Stimulated activated CD8-positive, alpha-beta memory T cell treated with anti-CD3 and anti-CD28 coated beads, Interleukin-15, amount 100 ng/mL, for 4 hours (primary cell): Measurements from ENCODE around the gene DEK.

Experiments
- DNase-seq, 2 donors: peaks; one replicate each; pipeline ENCODE4 v3.0.0-alpha.2; 2020; ENCODE audit warnings: low read depth in 2 of 2

Gene DEK

GRCh38 chr6:18265787-18266522, 1.6 kb upstream of the DEK start:
- no peak for DNase-seq

DNA sequence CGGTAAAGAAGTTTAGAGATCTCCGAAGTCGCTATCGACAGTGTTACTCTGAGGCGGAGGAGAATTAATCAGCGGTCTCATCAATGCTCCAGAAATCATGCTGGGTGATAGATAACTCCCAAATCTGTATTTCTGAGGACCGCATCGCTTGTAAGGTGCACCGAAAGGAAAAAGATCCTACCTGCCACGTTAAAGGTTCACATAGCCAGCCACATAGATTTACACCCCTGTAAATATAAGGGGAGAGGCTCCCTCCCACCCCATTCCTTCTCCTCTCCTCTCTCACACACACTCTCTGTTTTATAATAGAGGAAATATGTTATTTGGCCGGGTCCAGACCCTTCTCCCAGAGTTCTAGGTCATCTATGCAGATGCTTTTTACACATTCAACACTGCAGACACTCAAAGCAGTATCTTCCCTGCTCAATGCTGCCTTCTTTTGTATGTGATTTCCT, 620 bp upstream of the DEK start:
- DNase-seq = no peak

DNA sequence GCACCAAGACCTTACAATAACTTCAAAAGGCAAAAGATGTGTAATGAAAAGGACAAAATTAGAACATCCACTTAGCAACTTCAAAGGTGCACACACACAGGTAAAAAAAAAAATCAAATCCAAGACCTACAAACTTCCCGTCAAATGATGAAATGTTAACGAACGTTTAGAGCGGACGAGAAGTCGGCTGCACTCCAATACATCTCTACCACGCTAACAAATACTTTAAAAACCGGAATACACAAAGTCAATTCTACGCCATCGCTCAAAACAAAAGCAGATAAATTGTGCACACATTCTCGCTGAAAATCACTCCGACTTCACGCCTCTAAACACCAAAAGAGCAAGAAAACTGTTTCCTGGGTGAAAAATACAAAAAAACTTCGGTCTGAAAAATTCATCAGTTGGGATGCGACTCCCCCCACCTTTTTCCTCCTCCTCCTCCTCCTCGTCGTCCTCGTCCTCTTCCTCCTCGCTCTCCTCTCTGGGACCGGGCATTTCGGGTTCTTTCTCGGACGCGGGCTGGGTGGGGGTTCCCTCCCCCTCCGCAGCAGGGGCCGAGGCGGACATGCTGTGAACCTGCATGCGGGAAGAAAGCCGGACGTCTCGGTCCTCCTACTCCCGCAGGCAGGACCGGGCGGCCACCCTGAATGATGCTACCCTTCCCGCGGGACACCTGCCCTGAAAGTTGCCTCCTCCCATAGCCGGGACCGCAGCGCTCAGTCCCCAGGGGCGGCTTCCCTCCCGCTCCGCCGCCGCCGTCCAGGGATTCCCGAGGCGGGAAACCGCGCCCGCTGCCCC, 712 bp downstream of the DEK start:
- DNase-seq = no peak

- no peak for DNase-seq
Measured at GRCh38 chr6:18262702-18263417, 1.5 kb downstream of the DEK start.

GRCh38 chr6:18261877-18262276, 2.5 kb downstream of the DEK start:
- no peak for DNase-seq

DNA sequence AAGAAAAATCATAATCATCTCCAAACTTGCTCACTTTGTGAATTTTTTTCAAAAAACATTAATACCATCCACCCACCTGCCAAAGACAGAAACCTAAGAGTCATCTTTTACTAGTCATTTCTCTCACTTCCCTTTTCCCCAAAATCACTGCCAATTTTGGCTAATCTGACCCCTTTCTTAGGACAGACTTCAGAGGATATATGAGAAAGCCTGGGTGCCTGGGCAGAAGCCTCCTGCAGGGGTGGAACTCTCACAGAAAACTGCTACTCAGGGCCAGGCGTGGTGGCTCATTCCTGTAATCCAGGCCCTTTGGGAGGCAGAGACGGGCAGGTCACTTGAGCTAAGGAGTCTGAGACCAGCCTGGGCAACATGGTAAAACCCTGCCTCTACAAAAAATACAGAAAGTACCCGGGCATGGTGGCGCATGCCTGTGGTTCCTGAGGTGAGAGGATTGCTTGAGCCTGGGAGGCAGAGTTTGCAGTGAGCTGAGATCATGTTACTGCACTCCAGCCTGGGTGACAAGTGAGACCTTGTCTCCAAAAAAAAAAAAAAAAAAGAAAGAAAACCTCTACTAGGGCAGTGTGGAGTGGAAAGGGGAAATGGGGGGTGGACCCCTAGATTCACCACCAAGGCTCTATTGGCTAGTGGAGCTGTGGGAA, 3.8 kb downstream of the DEK start:
- no peak for DNase-seq

DNA sequence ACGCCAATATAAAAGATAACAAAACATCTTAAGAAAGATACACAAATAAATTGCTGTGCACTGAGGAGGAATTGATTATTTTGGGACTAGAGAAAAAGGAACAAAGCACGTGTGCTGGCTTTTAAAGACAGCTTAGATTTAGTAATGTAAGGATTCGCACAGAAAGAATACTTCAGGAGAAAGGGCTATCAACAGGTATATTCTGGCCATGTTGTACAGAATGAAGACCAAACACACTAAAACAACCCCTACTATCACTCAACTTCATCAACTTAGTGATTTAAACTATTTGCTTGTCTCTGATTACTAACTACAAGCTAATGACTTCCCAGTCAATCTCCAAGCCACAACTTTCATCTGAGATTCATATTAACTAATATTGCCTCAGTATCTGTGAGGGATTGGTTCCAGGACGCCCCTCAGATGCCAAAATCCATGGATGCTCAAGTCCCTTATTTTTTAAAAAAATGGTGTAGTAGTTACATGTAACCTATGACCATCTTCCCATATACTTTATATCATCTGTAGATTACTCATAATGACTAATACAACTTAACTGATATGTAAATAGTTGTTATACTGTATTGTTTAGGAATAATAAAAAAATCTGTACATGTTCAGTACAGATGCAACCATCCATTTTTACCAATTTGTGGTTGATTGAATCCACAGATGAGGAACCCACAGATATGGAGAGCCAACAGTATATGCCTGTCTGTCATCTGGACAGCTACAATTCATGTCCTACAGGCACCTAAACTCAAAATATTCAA, 4.5 kb downstream of the DEK start:
- no peak for DNase-seq

DNA sequence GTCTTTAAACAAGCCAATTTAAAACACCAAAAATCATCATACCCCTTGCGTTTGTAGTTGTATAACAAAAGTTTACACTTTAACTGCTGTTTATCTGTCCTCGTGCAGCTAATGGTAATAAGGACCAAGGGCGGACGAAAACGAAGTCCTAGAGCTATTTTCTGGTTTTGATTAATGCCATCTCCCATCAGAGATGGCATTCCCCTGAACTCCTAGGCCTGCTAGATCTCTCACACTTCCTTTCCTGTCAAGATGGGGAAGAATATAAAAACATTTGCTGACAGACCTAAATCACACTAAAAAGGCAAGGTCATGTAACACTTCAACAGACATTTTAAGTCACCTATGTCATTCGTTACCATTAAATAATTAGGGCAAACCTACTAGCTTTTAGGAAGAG, 9.5 kb downstream of the DEK start:
- no peak for DNase-seq

DNA sequence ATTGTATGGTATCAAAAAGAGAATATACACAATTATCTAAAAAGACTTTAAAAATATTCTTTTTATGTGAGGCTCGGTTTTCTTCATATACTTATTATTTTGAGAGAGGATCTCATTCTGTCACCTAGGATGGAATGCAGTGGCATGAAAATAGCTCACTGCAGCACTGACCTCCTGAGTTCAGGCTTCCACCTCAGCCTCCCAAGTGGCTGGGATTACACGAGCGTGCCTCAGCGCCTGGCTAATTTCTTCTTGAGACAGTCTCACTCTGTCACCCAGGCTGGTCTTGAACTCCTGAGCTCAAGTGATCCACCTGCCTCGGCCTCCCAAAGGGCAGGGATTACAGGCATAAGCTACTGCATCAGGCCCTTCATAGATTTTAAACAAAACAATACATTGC, 10.7 kb downstream of the DEK start:
- DNase-seq = no peak

DNA sequence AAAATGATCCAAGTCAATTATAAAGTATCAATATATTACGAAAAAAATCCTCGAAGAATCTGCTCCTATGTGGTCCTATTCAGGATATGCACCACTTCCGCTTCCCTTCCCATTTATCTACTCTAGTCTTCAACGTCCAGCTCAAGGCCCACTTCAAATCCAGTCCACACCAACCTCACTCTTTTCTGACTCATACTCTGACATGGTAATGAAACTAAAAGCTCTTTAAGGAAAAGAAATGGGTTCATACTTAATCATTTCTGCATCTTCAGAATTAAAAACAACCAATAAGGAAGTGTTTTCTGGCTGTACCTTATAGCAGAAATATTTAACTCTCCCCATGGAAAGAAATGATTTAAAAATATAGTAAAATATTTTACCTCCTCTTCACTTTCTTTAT, 15.1 kb downstream of the DEK start:
- no peak for DNase-seq

- no peak for DNase-seq
Measured at GRCh38 chr6:18248698-18249097, 15.6 kb downstream of the DEK start.

- DNase-seq = no peak
Measured at GRCh38 chr6:18247002-18247401, 17.3 kb downstream of the DEK start.

GRCh38 chr6:18246205-18246604, 18.1 kb downstream of the DEK start:
- no peak for DNase-seq

GRCh38 chr6:18245642-18246041, 18.7 kb downstream of the DEK start:
- no peak for DNase-seq

DNA sequence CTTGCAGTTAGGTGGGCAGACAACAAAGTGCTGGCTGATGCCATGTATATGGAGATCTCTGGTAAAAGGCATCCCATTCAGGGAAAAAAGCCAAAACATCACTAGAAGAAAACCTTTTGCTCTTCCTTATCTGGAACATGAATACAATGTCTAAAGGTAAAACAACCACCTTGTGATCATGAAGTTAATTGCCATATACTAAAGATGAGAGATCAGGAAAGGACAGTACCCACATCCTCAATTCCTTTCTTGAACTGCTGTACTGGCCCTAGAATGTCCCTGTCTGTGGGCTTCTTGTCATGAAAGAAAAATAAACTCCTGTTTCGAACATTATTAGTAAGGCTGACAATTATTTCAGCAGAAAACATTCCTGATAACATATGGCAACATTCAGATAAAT, 19.3 kb downstream of the DEK start:
- no peak for DNase-seq

GRCh38 chr6:18244251-18244650, 20.1 kb downstream of the DEK start:
- no peak for DNase-seq

DNA sequence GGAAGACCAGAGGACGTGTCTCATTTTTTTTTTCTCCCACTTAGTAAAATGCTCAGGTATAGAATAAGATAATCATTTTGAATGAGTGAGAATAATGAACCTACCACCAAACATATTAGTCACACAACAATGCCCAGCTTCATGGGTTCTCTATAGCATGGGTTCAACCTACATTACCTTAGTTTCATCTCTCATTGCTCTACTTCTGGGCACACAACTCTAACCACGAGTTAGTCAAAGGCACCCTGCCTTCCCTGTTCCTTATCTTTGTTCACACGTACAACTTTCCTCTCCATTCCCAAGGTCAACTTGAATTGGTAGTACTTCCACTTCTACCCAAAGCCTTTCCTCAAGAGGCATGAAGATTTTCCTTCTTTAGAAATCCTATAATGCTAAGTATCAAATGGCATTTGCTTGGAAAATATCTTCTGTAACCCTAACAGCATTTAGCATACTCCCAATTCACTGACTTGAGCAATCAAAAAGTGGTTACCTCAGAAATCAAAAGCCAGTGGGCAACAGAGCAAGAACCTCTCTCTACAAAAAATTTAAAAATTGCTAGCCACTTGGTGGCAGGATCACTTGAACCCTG, 20.9 kb downstream of the DEK start:
- DNase-seq = no peak

DNA sequence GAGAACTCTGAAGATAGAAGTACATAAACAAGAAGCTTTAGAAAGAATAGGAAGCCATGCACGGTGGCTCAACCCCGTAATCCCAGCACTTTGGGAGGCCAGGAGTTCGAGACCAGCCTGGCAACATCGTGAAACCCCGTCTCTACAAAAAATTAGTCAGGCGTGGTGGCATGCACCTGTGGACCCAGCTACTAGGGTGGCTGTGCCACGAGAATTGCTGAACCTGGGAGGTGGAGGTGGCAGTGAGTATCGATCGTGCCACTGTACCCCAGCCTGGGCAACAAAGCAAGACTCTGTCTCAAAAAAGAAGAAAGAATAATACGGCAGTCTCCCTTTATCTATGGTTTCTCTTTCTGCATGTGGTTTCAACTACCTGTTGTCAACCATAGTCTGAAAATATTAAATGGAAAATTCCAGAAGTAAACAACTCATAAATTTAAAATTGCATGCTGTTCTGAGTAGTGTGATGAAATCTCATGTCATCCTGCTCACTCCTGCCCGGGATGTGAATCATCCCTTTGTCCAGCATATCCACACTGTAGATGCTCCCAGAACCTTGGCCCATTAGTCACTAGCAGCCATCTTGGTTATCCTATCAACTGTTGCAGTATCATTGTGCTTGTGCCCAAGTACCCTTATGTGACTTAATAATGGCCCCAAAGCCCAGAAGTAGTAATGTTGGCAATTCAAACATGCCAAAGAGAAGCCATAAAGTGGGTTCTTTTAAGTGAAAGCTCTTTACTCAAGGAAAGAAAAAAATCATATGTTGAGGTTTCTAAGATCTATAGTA, 22.1 kb downstream of the DEK start:
- no peak for DNase-seq

GRCh38 chr6:18241208-18242038, 22.9 kb downstream of the DEK start:
- DNase-seq = no peak
